PC-9 (cell line): ENCODE data around the gene TAC4. TPM values are rescaled to one million over a fixed set of nuclear protein-coding genes. Genes with fewer than 3 reads are reported as not detected.

ENCODE experiments used
- BruUV-seq: library from RNA; stranded (reverse); fragments of 400-500 nt; replicated peaks from 2 replicates; lab custom pipeline; 2021; lab: Mats Ljungman, UMichigan
- CTCF ChIA-PET: fragments of 300-600 bp; sonication (Branson Sonifier 250); formaldehyde crosslinking; loops from one replicate; lab custom pipeline; 2022; ENCODE audit warnings: antibody characterized with exemption; lab: Charles Lee
- POLR2A ChIA-PET: fragments of 300-600 bp; sonication (Branson Sonifier 250); formaldehyde crosslinking; loops from one replicate; lab custom pipeline; 2022; ENCODE audit warnings: antibody characterized with exemption; ENCODE audit not compliant: unreplicated experiment; lab: Charles Lee
- DNase-seq, 2 experiments: peaks; one replicate each; pipeline versions ENCODE4 v3.0.0 to v3.0.0-alpha.2; 2015 to 2022; ENCODE audit warnings: mixed read lengths in 1 of 2
- H2AFZ ChIP-seq: fragments of 200-600 bp; sonication (generic); 2 replicates; pipeline ENCODE4 v1.8.1; 2017; ENCODE audit warnings: antibody characterized with exemption
- H3F3A ChIP-seq: fragments of 200-600 bp; sonication (generic); 2 replicates; pipeline ENCODE4 v1.8.1; 2017; ENCODE audit warnings: antibody characterized with exemption, mild to moderate bottlenecking, low read depth; ENCODE audit not compliant: insufficient read depth
- H3K27ac ChIP-seq: fragments of 200-600 bp; sonication (generic); 2 replicates; pipeline ENCODE4 v1.6.1; 2016; ENCODE audit warnings: mixed run types
- H3K27me3 ChIP-seq: fragments of 200-600 bp; sonication (generic); 2 replicates; pipeline ENCODE4 v1.6.1; 2016; ENCODE audit warnings: low read depth, mixed run types; ENCODE audit not compliant: insufficient read depth
- H3K36me3 ChIP-seq: fragments of 200-600 bp; sonication (generic); 2 replicates; pipeline ENCODE4 v1.6.1; 2016; ENCODE audit warnings: low read depth, mixed run types
- H3K4me1 ChIP-seq: fragments of 200-600 bp; sonication (generic); replicated peaks from 2 replicates; pipeline ENCODE4 v1.6.1; 2016; ENCODE audit warnings: mixed run types; ENCODE audit not compliant: insufficient read depth
- H3K4me2 ChIP-seq: fragments of 200-600 bp; sonication (generic); 2 replicates; pipeline ENCODE4 v1.6.1; 2017; ENCODE audit warnings: mixed run types
- H3K4me3 ChIP-seq: fragments of 200-600 bp; sonication (generic); 2 replicates; pipeline ENCODE4 v1.6.1; 2016; ENCODE audit warnings: mixed run types
- H3K79me2 ChIP-seq: fragments of 200-600 bp; sonication (generic); 2 replicates; pipeline ENCODE4 v1.6.1; 2017; ENCODE audit warnings: low read depth, mixed run types
- H3K9me2 ChIP-seq: fragments of 200-600 bp; sonication (generic); 2 replicates; pipeline ENCODE4 v1.8.1; 2017; ENCODE audit warnings: mild to moderate bottlenecking; ENCODE audit not compliant: insufficient read depth
- H3K9me3 ChIP-seq: fragments of 200-600 bp; sonication (generic); 2 replicates; pipeline ENCODE4 v1.8.1; 2016; ENCODE audit warnings: low read depth; ENCODE audit not compliant: insufficient read depth
- H4K20me1 ChIP-seq: fragments of 200-600 bp; sonication (generic); 2 replicates; pipeline ENCODE4 v1.8.1; 2017; ENCODE audit not compliant: insufficient read depth
- EZH2 ChIP-seq: fragments of 200-600 bp; sonication (generic); IDR thresholded peaks from 2 replicates; pipeline ENCODE4 v1.8.0; 2017; ENCODE audit warnings: antibody characterized with exemption, low read depth
- intact Hi-C: fragments of 100-400 bp; cut with micrococcal nuclease; formaldehyde crosslinking; loops from one replicate; pipeline ENCODE4 v1.10.0; 2022; ENCODE audit not compliant: unreplicated experiment
- total RNA-seq: library from RNA; stranded (reverse); gene quantifications from 2 replicates; pipeline ENCODE4 v1.2.3, GENCODE V29; 2021
- TF ChIP-seq, protein P1 (sequence below): fragments of 200-600 bp; sonication (generic); conservative IDR thresholded peaks from 2 replicates; pipeline ENCODE4 v1.6.1; 2017; ENCODE audit warnings: mixed run types, antibody characterized with exemption, mild to moderate bottlenecking, moderate library complexity

Gene TAC4
- total RNA-seq, 1 experiment from 2014 or later, result not detected

DNA sequence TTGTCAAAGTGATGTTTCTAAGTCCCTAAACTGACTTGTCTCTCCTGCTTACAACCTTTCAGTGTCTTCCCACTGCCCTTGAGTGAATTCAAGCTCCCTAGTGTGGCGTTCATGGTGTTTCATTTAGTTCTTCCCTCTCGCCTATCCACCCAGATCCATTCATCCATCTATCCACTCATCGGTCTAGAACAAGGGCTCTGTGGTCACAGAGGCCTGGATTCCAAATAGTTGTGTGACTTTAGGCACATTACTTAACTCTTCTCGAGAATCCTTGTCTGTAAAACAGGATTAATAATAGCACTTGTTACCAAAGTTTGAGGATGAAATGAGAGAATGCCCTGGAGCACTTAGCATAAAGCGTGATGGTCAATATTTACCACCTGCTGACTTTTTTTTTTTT lies 870 bp upstream of the TAC4 start:
- H3K79me2 ChIP-seq, result no peaks in the 10 kb centered on the region
- no peaks in the 10 kb centered on the region for H3K9me3 ChIP-seq
- H3K27me3 ChIP-seq, result peaks cover 34% of the 10 kb centered on the region
- ChIA-PET POLR2A (no interaction called here), CTCF (interaction anchor here (0.6 kb wide), 1 partner anchor 148 kb away, joined by 3 read pairs; no protein-coding TSS in a partner anchor)
- intact Hi-C loops, result no loop called here
- peaks cover 5% of the 10 kb centered on the region for H3K4me1 ChIP-seq
- no peak for TF ChIP-seq EZH2
- TF ChIP-seq, protein P1, sequence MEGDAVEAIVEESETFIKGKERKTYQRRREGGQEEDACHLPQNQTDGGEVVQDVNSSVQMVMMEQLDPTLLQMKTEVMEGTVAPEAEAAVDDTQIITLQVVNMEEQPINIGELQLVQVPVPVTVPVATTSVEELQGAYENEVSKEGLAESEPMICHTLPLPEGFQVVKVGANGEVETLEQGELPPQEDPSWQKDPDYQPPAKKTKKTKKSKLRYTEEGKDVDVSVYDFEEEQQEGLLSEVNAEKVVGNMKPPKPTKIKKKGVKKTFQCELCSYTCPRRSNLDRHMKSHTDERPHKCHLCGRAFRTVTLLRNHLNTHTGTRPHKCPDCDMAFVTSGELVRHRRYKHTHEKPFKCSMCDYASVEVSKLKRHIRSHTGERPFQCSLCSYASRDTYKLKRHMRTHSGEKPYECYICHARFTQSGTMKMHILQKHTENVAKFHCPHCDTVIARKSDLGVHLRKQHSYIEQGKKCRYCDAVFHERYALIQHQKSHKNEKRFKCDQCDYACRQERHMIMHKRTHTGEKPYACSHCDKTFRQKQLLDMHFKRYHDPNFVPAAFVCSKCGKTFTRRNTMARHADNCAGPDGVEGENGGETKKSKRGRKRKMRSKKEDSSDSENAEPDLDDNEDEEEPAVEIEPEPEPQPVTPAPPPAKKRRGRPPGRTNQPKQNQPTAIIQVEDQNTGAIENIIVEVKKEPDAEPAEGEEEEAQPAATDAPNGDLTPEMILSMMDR, result no peak
- no TSS peak for BruUV-seq
- H3K27ac ChIP-seq, result no peak overlapping the region
- H3F3A ChIP-seq, result 0 out of 2 replicates have a peak, but pooled peaks cover 5% of the 10 kb centered on the region
- H3K4me3 ChIP-seq, result no peak overlapping the region
- no peak overlapping the region for H3K4me2 ChIP-seq
- no peak overlapping the region for H2AFZ ChIP-seq
- H3K36me3 ChIP-seq, result no peaks in the 10 kb centered on the region
- no peak for DNase-seq
- no peaks in the 10 kb centered on the region for H3K9me2 ChIP-seq
- H4K20me1 ChIP-seq, result no peaks in the 10 kb centered on the region

DNA sequence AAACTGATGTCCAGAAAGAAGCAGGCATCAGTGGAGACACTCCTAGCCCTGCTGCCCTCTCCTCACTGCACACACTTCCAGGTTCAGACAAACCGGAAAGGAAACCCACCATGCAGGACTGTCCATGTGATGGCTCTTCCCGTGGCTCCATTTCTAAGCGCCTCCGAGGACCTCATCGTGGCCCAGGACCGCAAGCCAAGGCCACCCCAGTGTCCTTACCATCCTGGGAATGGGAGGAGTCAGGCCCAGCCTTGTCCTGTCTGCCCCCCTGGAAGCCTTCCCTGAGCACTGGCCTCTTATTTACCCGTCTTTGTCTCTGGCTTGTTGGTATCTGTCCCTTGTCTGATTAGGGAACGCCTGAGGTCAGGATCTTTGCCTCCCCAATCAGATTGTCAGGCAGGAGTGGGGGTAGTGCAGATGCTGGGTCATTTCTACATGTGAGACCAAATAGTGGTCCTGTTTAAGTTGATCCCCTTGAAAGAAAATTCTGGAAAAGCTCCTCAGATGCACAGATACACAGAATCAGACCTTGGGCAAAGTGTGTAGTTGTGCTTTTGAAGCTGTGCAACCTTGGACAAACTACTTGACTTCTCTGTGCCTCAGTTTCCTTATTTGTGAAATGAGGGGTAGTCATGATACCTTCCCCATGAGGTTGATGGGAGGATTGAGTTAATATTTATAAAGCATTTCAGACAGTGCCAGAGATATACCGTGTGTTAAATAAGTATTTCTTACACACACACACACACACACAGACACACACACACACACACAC lies 744 bp downstream of the TAC4 start:
- H3K27me3 ChIP-seq, result peaks cover 18% of the 10 kb centered on the region
- no peaks in the 10 kb centered on the region for H3K9me2 ChIP-seq
- no peak overlapping the region for H3K4me2 ChIP-seq
- H3K79me2 ChIP-seq, result no peaks in the 10 kb centered on the region
- H3K4me3 ChIP-seq, result no peak overlapping the region
- no TSS peak for BruUV-seq
- H3K4me1 ChIP-seq, result peaks cover 5% of the 10 kb centered on the region
- no peaks in the 10 kb centered on the region for H4K20me1 ChIP-seq
- ChIA-PET POLR2A (interaction anchor here (0.6 kb wide), 1 partner anchor 47 kb away, joined by 10 read pairs; no protein-coding TSS in a partner anchor), CTCF (interaction anchor here (0.5 kb wide), 1 partner anchor 332 kb away, joined by 3 read pairs; no protein-coding TSS in a partner anchor)
- H3K36me3 ChIP-seq, result 0 out of 2 replicates have a peak, but pooled peaks cover 4% of the 10 kb centered on the region
- intact Hi-C loops, result no loop called here
- no peak for TF ChIP-seq EZH2
- TF ChIP-seq, protein P1, result no peak
- no peaks in the 10 kb centered on the region for H3K9me3 ChIP-seq
- H3F3A ChIP-seq, result peaks cover 13% of the 10 kb centered on the region; the same call in 1 of the 2 replicates
- no peak overlapping the region for H2AFZ ChIP-seq
- no peak for DNase-seq
- H3K27ac ChIP-seq, result no peak overlapping the region

DNA sequence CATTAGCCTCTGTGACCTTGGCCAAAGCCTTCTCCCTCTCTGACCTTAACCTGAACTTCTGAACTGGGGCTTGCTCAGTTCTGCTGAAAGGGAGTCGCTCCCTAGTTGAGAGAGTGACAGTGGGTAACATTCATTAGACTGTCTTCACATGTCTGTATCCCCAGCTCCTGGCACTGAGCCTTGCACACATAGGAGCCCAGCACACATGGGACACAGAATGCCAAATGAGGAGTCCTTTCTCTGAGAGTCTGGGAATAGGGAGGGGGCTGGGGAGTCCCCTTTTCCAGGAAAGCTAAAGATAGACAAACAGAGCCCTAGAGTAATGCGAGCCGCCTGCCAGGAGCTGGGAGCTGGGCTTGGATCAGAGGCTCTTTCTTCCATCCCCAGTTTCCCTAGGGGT lies 2.5 kb downstream of the TAC4 start:
- H3K27ac ChIP-seq, result no peak overlapping the region
- no peak for DNase-seq
- no peaks in the 10 kb centered on the region for H3K79me2 ChIP-seq
- no peak overlapping the region for H3K4me3 ChIP-seq
- no TSS peak for BruUV-seq
- ChIA-PET CTCF (interaction anchor here (0.6 kb wide), 1 partner anchor 16 kb away, joined by 11 read pairs; no protein-coding TSS in a partner anchor), POLR2A (no interaction called here)
- TF ChIP-seq, protein P1, result no peak
- no peak for TF ChIP-seq EZH2
- no peak overlapping the region for H2AFZ ChIP-seq
- no peaks in the 10 kb centered on the region for H4K20me1 ChIP-seq
- no peaks in the 10 kb centered on the region for H3K9me3 ChIP-seq
- intact Hi-C loops, result no loop called here
- H3K4me2 ChIP-seq, result no peak overlapping the region
- 0 out of 2 replicates have a peak, but pooled peaks cover 4% of the 10 kb centered on the region for H3K36me3 ChIP-seq
- H3F3A ChIP-seq, result peaks cover 16% of the 10 kb centered on the region; the same call in 1 of the 2 replicates
- no peaks in the 10 kb centered on the region for H3K9me2 ChIP-seq
- H3K4me1 ChIP-seq, result no peaks in the 10 kb centered on the region
- peaks cover 4% of the 10 kb centered on the region for H3K27me3 ChIP-seq
